ENCODE measurements around the gene PCDH9. TPM values are rescaled to one million over a fixed set of nuclear protein-coding genes. Genes with fewer than 3 reads are reported as not detected.

The PCDH9 gene
- total and polyA plus RNA-seq, 2 of the 4 experiments (the other 2 are of a cell fraction) = 2.2 to 10.2 TPM

DNA sequence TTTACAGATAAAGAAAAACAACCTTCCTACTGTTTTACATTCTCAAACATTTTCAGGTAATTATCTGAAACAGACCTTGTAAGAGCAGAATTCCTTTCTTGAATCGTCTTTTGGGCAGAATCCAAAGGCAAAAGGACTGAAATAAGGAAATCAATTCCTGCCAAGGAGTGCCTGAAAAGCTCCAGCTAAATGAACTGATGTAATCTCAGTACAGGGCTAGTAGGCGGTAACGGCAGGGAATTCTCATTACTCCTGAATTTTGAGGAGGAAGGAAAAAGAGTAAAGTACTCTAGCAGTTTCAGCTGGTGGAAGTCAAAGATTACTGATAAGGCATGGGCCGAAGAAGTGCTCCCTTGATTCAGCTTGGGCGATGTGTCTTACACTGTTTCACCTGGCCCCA is 168.4 kb downstream of the PCDH9 start:
- no peak overlapping the region for H2AK9ac ChIP-seq (replicated peaks; ENCODE audit: low read depth, low read length, poor library complexity)
- H4K8ac ChIP-seq (ENCODE audit: low read depth in 2 of 2, low read length in 2 of 2) = no peak overlapping the region
- no peak overlapping the region; the same call in 1 of the 2 replicates for H3K4me2 ChIP-seq (ENCODE audit: low read depth, low read length)
- H3K14ac ChIP-seq (replicated peaks; ENCODE audit: low read depth, low read length) = no peak overlapping the region
- intact Hi-C loops (cut with micrococcal nuclease) (no loop called here), dilution Hi-C loops (cut with HindIII; ENCODE audit: low sequenced_read_pairs, unreplicated experiment) (no loop called here), in situ Hi-C loops (cut with MboI; ENCODE audit: low sequenced_read_pairs) (no loop called here)
- H3K56ac ChIP-seq (ENCODE audit: extremely low read depth, insufficient read depth, low read length) = no peak overlapping the region
- no peak overlapping the region for H3K4me3 ChIP-seq (ENCODE audit: insufficient read depth, low read depth, low read length)
- H3K4ac ChIP-seq (ENCODE audit: low read depth, low read length) = no peak overlapping the region
- no peaks in the 10 kb centered on the region for H3K27me3 ChIP-seq (ENCODE audit: control insufficient read depth, insufficient read depth, low read length)
- BruUV-seq (replicated peaks) = no TSS peak
- ATAC-seq (ENCODE audit: low read depth) = no peak
- POLR2A ChIA-PET (ENCODE audit: unreplicated experiment) = no interaction called here
- TF ChIP-seq RAD21 (IDR thresholded peaks at IDR 0.05; ENCODE audit: low read length) = no peak
- TF ChIP-seq CEBPB (IDR thresholded peaks at IDR 0.05; ENCODE audit: low read depth, low read length) = no peak
- no peak for TF ChIP-seq MXI1 (IDR thresholded peaks at IDR 0.05; ENCODE audit: borderline replicate concordance, low read depth, low read length)
- TF ChIP-seq, protein P1, sequence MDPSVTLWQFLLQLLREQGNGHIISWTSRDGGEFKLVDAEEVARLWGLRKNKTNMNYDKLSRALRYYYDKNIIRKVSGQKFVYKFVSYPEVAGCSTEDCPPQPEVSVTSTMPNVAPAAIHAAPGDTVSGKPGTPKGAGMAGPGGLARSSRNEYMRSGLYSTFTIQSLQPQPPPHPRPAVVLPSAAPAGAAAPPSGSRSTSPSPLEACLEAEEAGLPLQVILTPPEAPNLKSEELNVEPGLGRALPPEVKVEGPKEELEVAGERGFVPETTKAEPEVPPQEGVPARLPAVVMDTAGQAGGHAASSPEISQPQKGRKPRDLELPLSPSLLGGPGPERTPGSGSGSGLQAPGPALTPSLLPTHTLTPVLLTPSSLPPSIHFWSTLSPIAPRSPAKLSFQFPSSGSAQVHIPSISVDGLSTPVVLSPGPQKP (IDR thresholded peaks at IDR 0.05; ENCODE audit: borderline replicate concordance, low read depth, low read length) = no peak
- no peak for TF ChIP-seq BHLHE40 (IDR thresholded peaks at IDR 0.05; ENCODE audit: low read depth, low read length)
- no peak for TF ChIP-seq RCOR1 (IDR thresholded peaks at IDR 0.05; ENCODE audit: insufficient replicate concordance, low read length)
- TF ChIP-seq SMC3 (IDR thresholded peaks at IDR 0.05; ENCODE audit: low read depth, low read length) = no peak
- TF ChIP-seq, protein P2, sequence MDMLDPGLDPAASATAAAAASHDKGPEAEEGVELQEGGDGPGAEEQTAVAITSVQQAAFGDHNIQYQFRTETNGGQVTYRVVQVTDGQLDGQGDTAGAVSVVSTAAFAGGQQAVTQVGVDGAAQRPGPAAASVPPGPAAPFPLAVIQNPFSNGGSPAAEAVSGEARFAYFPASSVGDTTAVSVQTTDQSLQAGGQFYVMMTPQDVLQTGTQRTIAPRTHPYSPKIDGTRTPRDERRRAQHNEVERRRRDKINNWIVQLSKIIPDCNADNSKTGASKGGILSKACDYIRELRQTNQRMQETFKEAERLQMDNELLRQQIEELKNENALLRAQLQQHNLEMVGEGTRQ (IDR thresholded peaks at IDR 0.05; ENCODE audit: low read depth, low read length) = no peak
- no peak for TF ChIP-seq FOS (IDR thresholded peaks at IDR 0.05; ENCODE audit: low read depth, low read length)
- no peak for TF ChIP-seq RFX5 (IDR thresholded peaks at IDR 0.05; ENCODE audit: low read depth, low read length)
- no peak for TF ChIP-seq NFE2L2 (IDR thresholded peaks at IDR 0.05; ENCODE audit: low read depth, low read length)
- TF ChIP-seq CHD1 (IDR thresholded peaks at IDR 0.05; ENCODE audit: low read depth, low read length) = no peak
- no peak for TF ChIP-seq MAFK (IDR thresholded peaks at IDR 0.05; ENCODE audit: low read depth, low read length)
- TF ChIP-seq, protein P3, sequence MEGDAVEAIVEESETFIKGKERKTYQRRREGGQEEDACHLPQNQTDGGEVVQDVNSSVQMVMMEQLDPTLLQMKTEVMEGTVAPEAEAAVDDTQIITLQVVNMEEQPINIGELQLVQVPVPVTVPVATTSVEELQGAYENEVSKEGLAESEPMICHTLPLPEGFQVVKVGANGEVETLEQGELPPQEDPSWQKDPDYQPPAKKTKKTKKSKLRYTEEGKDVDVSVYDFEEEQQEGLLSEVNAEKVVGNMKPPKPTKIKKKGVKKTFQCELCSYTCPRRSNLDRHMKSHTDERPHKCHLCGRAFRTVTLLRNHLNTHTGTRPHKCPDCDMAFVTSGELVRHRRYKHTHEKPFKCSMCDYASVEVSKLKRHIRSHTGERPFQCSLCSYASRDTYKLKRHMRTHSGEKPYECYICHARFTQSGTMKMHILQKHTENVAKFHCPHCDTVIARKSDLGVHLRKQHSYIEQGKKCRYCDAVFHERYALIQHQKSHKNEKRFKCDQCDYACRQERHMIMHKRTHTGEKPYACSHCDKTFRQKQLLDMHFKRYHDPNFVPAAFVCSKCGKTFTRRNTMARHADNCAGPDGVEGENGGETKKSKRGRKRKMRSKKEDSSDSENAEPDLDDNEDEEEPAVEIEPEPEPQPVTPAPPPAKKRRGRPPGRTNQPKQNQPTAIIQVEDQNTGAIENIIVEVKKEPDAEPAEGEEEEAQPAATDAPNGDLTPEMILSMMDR (conservative IDR thresholded peaks at IDR 0.05; ENCODE audit: low read depth, low read length) = no peak
- no peak for TF ChIP-seq MAZ (IDR thresholded peaks at IDR 0.05; ENCODE audit: borderline replicate concordance, low read depth, low read length)
- no peak for TF ChIP-seq POLR2A (IDR thresholded peaks at IDR 0.05; ENCODE audit: low read depth, low read length)
- no peak overlapping the region for H2AFZ ChIP-seq (replicated peaks; ENCODE audit: low read length, poor library complexity)
- H2AK5ac ChIP-seq (ENCODE audit: low read depth, low read length) = no peak overlapping the region
- no peaks in the 10 kb centered on the region for H4K20me1 ChIP-seq (ENCODE audit: insufficient read depth, low read length)
- H4K5ac ChIP-seq (ENCODE audit: low read depth, low read length) = no peak overlapping the region
- peaks cover 3% of the 10 kb centered on the region; the same call in 1 of the 2 replicates for H3K4me1 ChIP-seq (ENCODE audit: control insufficient read depth, insufficient read depth, low read length)
- no peak overlapping the region for H2BK5ac ChIP-seq (ENCODE audit: low read depth, low read length, poor library complexity, severe bottlenecking)
- H3K23ac ChIP-seq (ENCODE audit: low read depth, low read length) = no peak overlapping the region
- H2BK15ac ChIP-seq (ENCODE audit: low read depth, low read length) = no peak overlapping the region
- peak; percentile 20 for DNase-seq
- H4K91ac ChIP-seq (ENCODE audit: insufficient read depth, low read depth, low read length) = no peak overlapping the region
- no peaks in the 10 kb centered on the region for H3K9me3 ChIP-seq (ENCODE audit: control insufficient read depth, insufficient read depth, low read length)
- WGBS, 2 experiments (ENCODE audit: extremely low coverage in 2 of 2, insufficient read length in 1 of 2) = 100% methylated on average over 1 of the region's 5 CpGs; no CpG with 5 or more reads in 1 of the 2 experiments
- no peak overlapping the region for H2BK120ac ChIP-seq (ENCODE audit: low read depth, low read length)
- no peaks in the 10 kb centered on the region for H3K79me1 ChIP-seq (ENCODE audit: low read depth in 1 of 2, low read length in 2 of 2)
- H3K18ac ChIP-seq (ENCODE audit: low read depth, low read length) = no peak overlapping the region
- no peak overlapping the region for H3K9ac ChIP-seq (ENCODE audit: low read depth, low read length)
- H3K27ac ChIP-seq (ENCODE audit: insufficient read depth, low read length) = no peak overlapping the region
- no peaks in the 10 kb centered on the region for H3K9me1 ChIP-seq (ENCODE audit: insufficient read depth, low read length)
- H3K36me3 ChIP-seq (ENCODE audit: control insufficient read depth, insufficient read depth, low read length) = no peaks in the 10 kb centered on the region
- CTCF ChIA-PET = interaction anchor here (0.9 kb wide), 1 partner anchor 27 kb away, joined by 3 read pairs; no protein-coding TSS in a partner anchor
- H2BK20ac ChIP-seq (ENCODE audit: low read depth, low read length) = no peak overlapping the region

Data from IMR-90 (cell line).